Testis (tissue), 2 donors: ENCODE results near the gene ZNF140.

Source experiments
- POLR2A ChIP-seq: fragments of 450-650 bp; IDR thresholded peaks from one replicate; pipeline ENCODE4 v1.6.1; 2017; ENCODE audit warnings: antibody characterized with exemption, mild to moderate bottlenecking, moderate library complexity
- TF ChIP-seq, protein P1 (sequence below), 3 experiments: fragments of 450-650 bp in 2 of 3; fragments of 200-600 bp in 1 of 3; sonication (generic) in 1 of 3; IDR thresholded peaks; one replicate each; pipeline ENCODE4 v1.5.1; 2016 to 2019; ENCODE audit warnings: antibody characterized with exemption in 3 of 3, mild to moderate bottlenecking in 2 of 3, moderate library complexity in 1 of 3

DNA sequence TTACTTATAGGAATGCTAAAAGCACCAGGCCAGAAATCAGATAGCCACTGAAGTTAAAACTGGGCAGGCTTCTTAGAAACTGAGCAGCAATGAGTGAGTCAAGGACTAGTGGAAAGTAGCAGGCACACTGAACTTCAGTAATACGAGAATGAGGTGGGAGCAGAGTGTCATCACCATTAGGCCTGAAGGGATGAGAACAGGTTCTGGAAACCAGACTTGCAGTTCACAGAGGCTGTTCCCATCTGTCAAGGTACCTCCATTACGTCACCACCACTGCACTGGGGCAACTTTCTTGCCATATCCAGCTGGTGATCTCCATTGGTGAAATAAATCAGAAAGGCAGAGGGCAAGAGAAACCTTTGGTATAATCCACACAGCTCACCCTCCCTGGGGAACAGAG is 65.3 kb downstream of the ZNF140 start:
- TF ChIP-seq, protein P1, sequence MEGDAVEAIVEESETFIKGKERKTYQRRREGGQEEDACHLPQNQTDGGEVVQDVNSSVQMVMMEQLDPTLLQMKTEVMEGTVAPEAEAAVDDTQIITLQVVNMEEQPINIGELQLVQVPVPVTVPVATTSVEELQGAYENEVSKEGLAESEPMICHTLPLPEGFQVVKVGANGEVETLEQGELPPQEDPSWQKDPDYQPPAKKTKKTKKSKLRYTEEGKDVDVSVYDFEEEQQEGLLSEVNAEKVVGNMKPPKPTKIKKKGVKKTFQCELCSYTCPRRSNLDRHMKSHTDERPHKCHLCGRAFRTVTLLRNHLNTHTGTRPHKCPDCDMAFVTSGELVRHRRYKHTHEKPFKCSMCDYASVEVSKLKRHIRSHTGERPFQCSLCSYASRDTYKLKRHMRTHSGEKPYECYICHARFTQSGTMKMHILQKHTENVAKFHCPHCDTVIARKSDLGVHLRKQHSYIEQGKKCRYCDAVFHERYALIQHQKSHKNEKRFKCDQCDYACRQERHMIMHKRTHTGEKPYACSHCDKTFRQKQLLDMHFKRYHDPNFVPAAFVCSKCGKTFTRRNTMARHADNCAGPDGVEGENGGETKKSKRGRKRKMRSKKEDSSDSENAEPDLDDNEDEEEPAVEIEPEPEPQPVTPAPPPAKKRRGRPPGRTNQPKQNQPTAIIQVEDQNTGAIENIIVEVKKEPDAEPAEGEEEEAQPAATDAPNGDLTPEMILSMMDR (IDR thresholded peaks at IDR 0.05): no peak
- TF ChIP-seq POLR2A: no peak
